ENCODE data around the gene CHL1. TPM values are rescaled to one million over a fixed set of nuclear protein-coding genes. Genes with fewer than 3 reads are reported as not detected.
"Not testable (repeated sequence)": the region's sequence is repeated elsewhere in the genome, so short reads cannot be mapped to it uniquely, and the experiment has no call there.

CHL1 gene
- total RNA-seq, 1 donor = 3.6 TPM

DNA sequence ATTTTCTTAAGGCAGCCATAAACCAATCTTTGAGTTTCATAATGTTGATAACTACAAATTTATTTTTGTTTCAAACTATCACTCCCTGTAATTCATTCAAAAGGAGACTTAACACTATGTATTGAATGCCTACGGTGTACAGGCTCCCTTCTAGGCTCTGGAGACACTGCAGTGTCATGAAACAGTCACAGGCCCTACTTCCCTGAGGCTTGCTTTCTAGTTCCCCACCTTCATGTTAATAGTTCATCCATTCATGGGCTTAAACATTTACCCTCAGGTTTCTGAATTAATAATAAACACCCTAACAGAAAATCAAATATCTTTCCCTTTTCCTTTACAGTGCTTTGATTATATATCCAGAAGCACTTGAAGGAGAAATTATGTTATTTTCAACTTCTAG, 168.7 kb downstream of the CHL1 start:
- no peaks in the 10 kb centered on the region for H4K20me1 ChIP-seq (ENCODE audit: insufficient read depth, low read length)
- no peaks in the 10 kb centered on the region for H3K79me2 ChIP-seq (ENCODE audit: insufficient read depth, low read length)
- H3K4me1 ChIP-seq (ENCODE audit: insufficient read depth, low read length) = no peaks in the 10 kb centered on the region
- H3K27ac ChIP-seq (ENCODE audit: low read depth, low read length) = no peak overlapping the region
- DNase-seq (ENCODE audit: insufficient read length, low spot score, missing footprints) = no peak
- H3K4me3 ChIP-seq (ENCODE audit: insufficient read depth, low read length) = no peak overlapping the region
- no peak overlapping the region for H3K4me2 ChIP-seq (ENCODE audit: insufficient read depth, low read length)
- no peaks in the 10 kb centered on the region for H3K36me3 ChIP-seq (ENCODE audit: insufficient read depth, low read length)
- TF ChIP-seq, protein P1, sequence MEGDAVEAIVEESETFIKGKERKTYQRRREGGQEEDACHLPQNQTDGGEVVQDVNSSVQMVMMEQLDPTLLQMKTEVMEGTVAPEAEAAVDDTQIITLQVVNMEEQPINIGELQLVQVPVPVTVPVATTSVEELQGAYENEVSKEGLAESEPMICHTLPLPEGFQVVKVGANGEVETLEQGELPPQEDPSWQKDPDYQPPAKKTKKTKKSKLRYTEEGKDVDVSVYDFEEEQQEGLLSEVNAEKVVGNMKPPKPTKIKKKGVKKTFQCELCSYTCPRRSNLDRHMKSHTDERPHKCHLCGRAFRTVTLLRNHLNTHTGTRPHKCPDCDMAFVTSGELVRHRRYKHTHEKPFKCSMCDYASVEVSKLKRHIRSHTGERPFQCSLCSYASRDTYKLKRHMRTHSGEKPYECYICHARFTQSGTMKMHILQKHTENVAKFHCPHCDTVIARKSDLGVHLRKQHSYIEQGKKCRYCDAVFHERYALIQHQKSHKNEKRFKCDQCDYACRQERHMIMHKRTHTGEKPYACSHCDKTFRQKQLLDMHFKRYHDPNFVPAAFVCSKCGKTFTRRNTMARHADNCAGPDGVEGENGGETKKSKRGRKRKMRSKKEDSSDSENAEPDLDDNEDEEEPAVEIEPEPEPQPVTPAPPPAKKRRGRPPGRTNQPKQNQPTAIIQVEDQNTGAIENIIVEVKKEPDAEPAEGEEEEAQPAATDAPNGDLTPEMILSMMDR (IDR thresholded peaks at IDR 0.05; ENCODE audit: extremely low read depth, low read depth, low read length) = no peak
- no peaks in the 10 kb centered on the region for H3K27me3 ChIP-seq (ENCODE audit: insufficient read depth, low read length)
- H3K9me3 ChIP-seq (ENCODE audit: low read depth, low read length) = no peaks in the 10 kb centered on the region
- no peak overlapping the region for H2AFZ ChIP-seq (ENCODE audit: low read length)

DNA sequence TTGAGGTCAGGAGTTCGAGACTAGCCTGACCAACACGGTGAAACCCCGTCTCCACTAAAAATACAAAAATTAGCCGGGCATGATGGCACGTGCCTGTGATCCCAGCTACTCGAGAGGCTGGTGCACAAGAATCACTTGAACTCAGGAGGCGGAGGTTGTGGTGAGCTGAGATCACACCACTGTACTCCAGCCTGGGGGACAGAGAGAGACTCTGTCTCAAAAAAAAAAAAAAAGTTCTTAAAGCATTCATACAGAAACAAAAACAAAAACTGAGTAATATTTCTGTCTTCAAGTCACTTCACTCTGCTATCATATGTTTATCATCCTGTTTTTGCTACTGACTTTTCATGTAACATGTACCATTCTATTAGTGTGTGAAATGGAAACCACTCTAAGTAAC, 169.7 kb downstream of the CHL1 start:
- not testable (repeated sequence) for H3K27me3 ChIP-seq (ENCODE audit: insufficient read depth, low read length); H2AFZ ChIP-seq (ENCODE audit: low read length); H4K20me1 ChIP-seq (ENCODE audit: insufficient read depth, low read length)

DNA sequence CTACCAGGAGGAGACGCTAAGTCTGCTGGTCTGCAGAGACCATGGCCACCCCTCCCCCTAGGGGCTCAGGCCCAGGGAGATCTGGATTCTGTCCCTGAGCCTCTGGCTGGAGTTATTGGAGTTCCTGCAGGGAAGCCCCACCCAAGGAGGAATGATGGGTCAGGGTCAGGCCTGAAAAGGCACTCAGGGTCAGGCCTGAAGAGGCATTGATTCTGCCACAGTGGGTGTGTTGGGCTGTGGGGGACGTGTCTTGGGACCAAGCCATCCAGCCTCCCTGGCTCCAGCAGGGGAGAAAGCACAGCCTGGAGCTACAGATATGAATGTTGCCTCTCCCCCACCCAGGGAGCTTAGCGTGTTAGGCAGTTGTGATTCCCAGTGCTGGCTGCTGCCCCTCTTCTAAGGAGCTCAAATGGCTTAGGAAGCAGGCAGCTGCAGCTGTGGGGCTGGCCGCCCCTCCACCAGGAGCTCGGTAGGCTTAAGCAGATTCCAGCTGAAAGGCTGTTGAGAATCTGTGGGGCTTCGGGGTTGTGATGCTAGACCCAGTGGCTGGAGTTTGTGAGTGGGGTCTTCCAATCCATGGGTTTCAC, 176.7 kb downstream of the CHL1 start:
- H3K4me2 ChIP-seq (ENCODE audit: insufficient read depth, low read length) = no peak overlapping the region
- no peaks in the 10 kb centered on the region for H3K27me3 ChIP-seq (ENCODE audit: insufficient read depth, low read length)
- H4K20me1 ChIP-seq (ENCODE audit: insufficient read depth, low read length) = no peaks in the 10 kb centered on the region
- no peaks in the 10 kb centered on the region for H3K4me1 ChIP-seq (ENCODE audit: insufficient read depth, low read length)
- H3K27ac ChIP-seq (ENCODE audit: low read depth, low read length) = no peak overlapping the region
- no peak overlapping the region for H2AFZ ChIP-seq (ENCODE audit: low read length)
- TF ChIP-seq, protein P1 (IDR thresholded peaks at IDR 0.05; ENCODE audit: extremely low read depth, low read depth, low read length) = no peak
- H3K79me2 ChIP-seq (ENCODE audit: insufficient read depth, low read length) = no peaks in the 10 kb centered on the region
- H3K9me3 ChIP-seq (ENCODE audit: low read depth, low read length) = no peaks in the 10 kb centered on the region
- no peak overlapping the region for H3K4me3 ChIP-seq (ENCODE audit: insufficient read depth, low read length)
- no peak for DNase-seq (ENCODE audit: insufficient read length, low spot score, missing footprints)
- H3K36me3 ChIP-seq (ENCODE audit: insufficient read depth, low read length) = no peaks in the 10 kb centered on the region

More for the DNA sequence above, 169.7 kb downstream of the CHL1 start:
- H3K4me2 ChIP-seq (ENCODE audit: insufficient read depth, low read length); H3K4me3 ChIP-seq (ENCODE audit: insufficient read depth, low read length); H3K4me1 ChIP-seq (ENCODE audit: insufficient read depth, low read length); H3K9me3 ChIP-seq (ENCODE audit: low read depth, low read length); H3K36me3 ChIP-seq (ENCODE audit: insufficient read depth, low read length); DNase-seq (ENCODE audit: insufficient read length, low spot score, missing footprints); H3K27ac ChIP-seq (ENCODE audit: low read depth, low read length); H3K79me2 ChIP-seq (ENCODE audit: insufficient read depth, low read length): not testable (repeated sequence)

DNA sequence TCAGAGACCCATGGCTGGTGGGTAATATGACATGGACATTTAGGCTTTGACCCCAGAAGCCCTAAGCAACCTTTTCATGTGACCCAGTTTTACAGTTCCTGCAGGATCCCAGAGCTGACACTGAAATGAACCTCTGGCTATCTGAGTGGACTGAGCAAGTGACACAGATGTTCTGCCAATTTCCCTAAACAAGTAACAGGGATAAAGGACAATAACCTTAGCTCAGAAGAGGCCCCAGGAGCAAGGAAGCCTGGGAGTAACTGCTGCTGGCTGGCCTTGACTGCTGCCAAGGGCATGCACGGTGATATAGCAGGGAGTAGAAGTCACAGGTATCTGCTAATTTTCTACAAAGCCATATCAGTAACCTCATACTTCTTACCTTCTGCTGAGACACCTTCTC, 177.9 kb downstream of the CHL1 start:
- no peaks in the 10 kb centered on the region for H4K20me1 ChIP-seq (ENCODE audit: insufficient read depth, low read length)
- no peak overlapping the region for H3K4me2 ChIP-seq (ENCODE audit: insufficient read depth, low read length)
- H3K27me3 ChIP-seq (ENCODE audit: insufficient read depth, low read length) = no peaks in the 10 kb centered on the region
- H3K36me3 ChIP-seq (ENCODE audit: insufficient read depth, low read length) = no peaks in the 10 kb centered on the region
- no peak for DNase-seq (ENCODE audit: insufficient read length, low spot score, missing footprints)
- no peak overlapping the region for H3K27ac ChIP-seq (ENCODE audit: low read depth, low read length)
- TF ChIP-seq, protein P1 (IDR thresholded peaks at IDR 0.05; ENCODE audit: extremely low read depth, low read depth, low read length) = no peak
- no peak overlapping the region for H3K4me3 ChIP-seq (ENCODE audit: insufficient read depth, low read length)
- H3K4me1 ChIP-seq (ENCODE audit: insufficient read depth, low read length) = no peaks in the 10 kb centered on the region
- no peaks in the 10 kb centered on the region for H3K79me2 ChIP-seq (ENCODE audit: insufficient read depth, low read length)
- H3K9me3 ChIP-seq (ENCODE audit: low read depth, low read length) = no peaks in the 10 kb centered on the region
- H2AFZ ChIP-seq (ENCODE audit: low read length) = no peak overlapping the region
